HG03460 (cell line): Measurements from ENCODE around the gene TEF.

ENCODE experiments used
- ATAC-seq: cut with Tn5 transposase; IDR thresholded peaks from one replicate; pipeline ENCODE4 v1.9.1; 2021; ENCODE audit not compliant: unreplicated experiment

The TEF gene

GRCh38 chr22:41381329-41382097 is at the start of gene TEF:
TSS of gene TEF (plus strand) at chr22:41381942. CDS start at chr22:41382045, 103 bp downstream.
- peak; percentile 79 for ATAC-seq

GRCh38 chr22:41332217-41332939 is 49.4 kb upstream of the TEF start:
- ATAC-seq, result no peak

GRCh38 chr22:41333806-41334205 is 47.9 kb upstream of the TEF start:
- no peak for ATAC-seq

GRCh38 chr22:41334215-41334614 is 47.5 kb upstream of the TEF start:
- no peak for ATAC-seq

GRCh38 chr22:41334951-41335635 is 46.6 kb upstream of the TEF start:
- no peak for ATAC-seq

GRCh38 chr22:41338614-41339212 is 43.0 kb upstream of the TEF start:
- ATAC-seq, result no peak

GRCh38 chr22:41339823-41340222 is 41.9 kb upstream of the TEF start:
- ATAC-seq, result no peak

GRCh38 chr22:41340357-41340756 is 41.4 kb upstream of the TEF start:
- no peak for ATAC-seq

- no peak for ATAC-seq
Observed at GRCh38 chr22:41341012-41341411, 40.7 kb upstream of the TEF start.

GRCh38 chr22:41341990-41342389 is 39.8 kb upstream of the TEF start:
- ATAC-seq, result no peak

GRCh38 chr22:41343300-41343699 is 38.4 kb upstream of the TEF start:
- ATAC-seq, result no peak

- ATAC-seq, result no peak
Observed at GRCh38 chr22:41343717-41344116, 38.0 kb upstream of the TEF start.

- ATAC-seq, result no peak
Observed at GRCh38 chr22:41344189-41344788, 37.5 kb upstream of the TEF start.

- ATAC-seq, result no peak
Observed at GRCh38 chr22:41345807-41346335, 35.9 kb upstream of the TEF start.

GRCh38 chr22:41347066-41347859 is 34.5 kb upstream of the TEF start:
- no peak for ATAC-seq

GRCh38 chr22:41348964-41349484 is 32.7 kb upstream of the TEF start:
- no peak for ATAC-seq

- ATAC-seq, result no peak
Observed at GRCh38 chr22:41350087-41350486, 31.7 kb upstream of the TEF start.

- ATAC-seq, result no peak
Observed at GRCh38 chr22:41351011-41351410, 30.7 kb upstream of the TEF start.

- no peak for ATAC-seq
Observed at GRCh38 chr22:41352058-41352457, 29.7 kb upstream of the TEF start.
